HepG2 (cell line): ENCODE data around the gene ZBTB46. TPM values are rescaled to one million over a fixed set of nuclear protein-coding genes. Genes with fewer than 3 reads are reported as not detected.

Experiments used
- CBX2 ChIP-seq, 2 experiments: fragments of 200-600 bp in 1 of 2; sonication (generic); formaldehyde crosslinking in 1 of 2; IDR thresholded peaks; 2 replicates each; pipeline versions ENCODE4 v1.7.0 to v1.8.1; 2018 to 2022; ENCODE audit warnings: low read depth in 2 of 2, low read length in 1 of 2, mild to moderate bottlenecking in 1 of 2, missing genetic modification reagents in 1 of 2
- CENPT ChIP-seq: sonication (generic); formaldehyde crosslinking; IDR thresholded peaks from 2 replicates; pipeline ENCODE4 v1.8.0; 2022; ENCODE audit warnings: low read depth, mild to moderate bottlenecking, moderate library complexity, missing genetic modification reagents
- HNF4A ChIP-seq: sonication (generic); formaldehyde crosslinking; IDR thresholded peaks from 2 replicates; pipeline ENCODE4 v1.4.0; 2020; ENCODE audit warnings: missing genetic modification reagents
- MED13 ChIP-seq: sonication (generic); formaldehyde crosslinking; IDR thresholded peaks from 2 replicates; pipeline ENCODE4 v1.5.0; 2020; ENCODE audit warnings: missing genetic modification reagents
- MEIS1 ChIP-seq: sonication (generic); formaldehyde crosslinking; IDR thresholded peaks from 2 replicates; pipeline ENCODE4 v1.9.0; 2021; ENCODE audit warnings: mild to moderate bottlenecking, missing genetic modification reagents, moderate library complexity, borderline replicate concordance
- MEIS2 ChIP-seq: sonication (generic); formaldehyde crosslinking; IDR thresholded peaks from 2 replicates; pipeline ENCODE4 v1.9.0; 2021; ENCODE audit warnings: mild to moderate bottlenecking, missing genetic modification reagents
- MIER3 ChIP-seq: IDR thresholded peaks from 2 replicates; pipeline ENCODE4 v1.6.1; 2016; ENCODE audit warnings: missing compliant biosample characterization, borderline replicate concordance
- MZF1 ChIP-seq: sonication (generic); formaldehyde crosslinking; IDR thresholded peaks from 2 replicates; pipeline ENCODE4 v1.8.1; 2023; ENCODE audit warnings: mild to moderate bottlenecking, missing genetic modification reagents, borderline replicate concordance
- NAIF1 ChIP-seq: sonication (generic); formaldehyde crosslinking; IDR thresholded peaks from 2 replicates; pipeline ENCODE4 v1.5.0; 2020; ENCODE audit warnings: mild to moderate bottlenecking, missing genetic modification reagents, borderline replicate concordance
- POGK ChIP-seq: sonication (generic); formaldehyde crosslinking; conservative IDR thresholded peaks from 2 replicates; pipeline ENCODE4 v1.8.0; 2022; ENCODE audit warnings: mild to moderate bottlenecking, moderate library complexity, missing genetic modification reagents
- REXO4 ChIP-seq: sonication (generic); formaldehyde crosslinking; IDR thresholded peaks from 2 replicates; pipeline ENCODE4 v1.8.0; 2022; ENCODE audit warnings: missing genetic modification reagents, mild to moderate bottlenecking, borderline replicate concordance
- SOX5 ChIP-seq: IDR thresholded peaks from 2 replicates; pipeline ENCODE4 v1.6.1; 2016; ENCODE audit warnings: borderline replicate concordance
- TEAD2 ChIP-seq: sonication (generic); formaldehyde crosslinking; IDR thresholded peaks from 2 replicates; pipeline ENCODE4 v1.9.0; 2021; ENCODE audit warnings: missing genetic modification reagents
- THAP9 ChIP-seq: sonication (generic); formaldehyde crosslinking; IDR thresholded peaks from 2 replicates; pipeline ENCODE4; 2020; ENCODE audit warnings: missing genetic modification reagents, mild to moderate bottlenecking, borderline replicate concordance
- ZFP36L2 ChIP-seq: sonication (generic); formaldehyde crosslinking; IDR thresholded peaks from 2 replicates; pipeline ENCODE4 v1.4.0; 2020; ENCODE audit warnings: missing genetic modification reagents
- ZNF350 ChIP-seq: sonication (generic); formaldehyde crosslinking; IDR thresholded peaks from 2 replicates; pipeline ENCODE4 v1.4.0; 2020; ENCODE audit warnings: mild to moderate bottlenecking, low read depth, missing genetic modification reagents, borderline replicate concordance
- ZNF430 ChIP-seq: sonication (generic); formaldehyde crosslinking; IDR thresholded peaks from 2 replicates; pipeline ENCODE4 v1.9.0; 2021; ENCODE audit warnings: mild to moderate bottlenecking, missing genetic modification reagents
- ZNF784 ChIP-seq: sonication (generic); formaldehyde crosslinking; IDR thresholded peaks from 2 replicates; pipeline ENCODE4 v1.5.1; 2020; ENCODE audit warnings: missing genetic modification reagents, mild to moderate bottlenecking, borderline replicate concordance
- ZNF841 ChIP-seq: sonication (generic); formaldehyde crosslinking; IDR thresholded peaks from 2 replicates; pipeline ENCODE4 v1.8.1; 2023; ENCODE audit warnings: missing genetic modification reagents, borderline replicate concordance
- ZSCAN25 ChIP-seq: sonication (generic); formaldehyde crosslinking; IDR thresholded peaks from 2 replicates; pipeline ENCODE4 v1.8.0; 2022; ENCODE audit warnings: mild to moderate bottlenecking, missing genetic modification reagents
- polyA plus RNA-seq, 8 experiments: library from polyadenylated mRNA; depleted of rRNA in 3 of 8; stranded (reverse) in 7 of 8; unstranded in 1 of 8; fragments of >200 nt; fragmentation: Illumina TruSeq in 4 of 8; extraction: Trizol in 4 of 8; gene quantifications; 2 replicates each; pipeline versions ENCODE4 v1.2.1 to v1.2.3, GENCODE V29; 2011 to 2016; ENCODE audit warnings: low read depth in 4 of 8, missing spikeins in 1 of 8, mixed read lengths in 1 of 8; ENCODE audit not compliant: insufficient read depth in 1 of 8
- total RNA-seq, 5 experiments: library from RNA; depleted of rRNA; stranded (reverse); fragments of >200 nt; fragmentation: Illumina TruSeq; extraction: Trizol; gene quantifications; 2 replicates each; pipeline ENCODE4 v1.2.3, GENCODE V29; 2016; ENCODE audit warnings: low read depth in 1 of 5
- TF ChIP-seq, protein P1 (sequence below): sonication (generic); formaldehyde crosslinking; IDR thresholded peaks from 2 replicates; pipeline ENCODE4 v1.8.1; 2023; ENCODE audit warnings: mild to moderate bottlenecking, missing genetic modification reagents

ZBTB46 gene
- total and polyA plus RNA-seq, 2 of the 13 experiments (the other 11 are each of a cell fraction or from before 2014, with no cell fraction given): 1.6 to 13.5 TPM

- TF ChIP-seq THAP9 (CRISPR knock-in tag) (peak; percentile 63; the same call in 1 of the 2 replicates), MIER3 (CRISPR knock-in tag) (peak; percentile 57; the same call in 1 of the 2 replicates), MEIS2 (CRISPR knock-in tag) (no peak; the same call in 1 of the 2 replicates), MED13 (peak; percentile 98), ZNF430 (CRISPR knock-in tag) (no peak), ZNF350 (no peak; the same call in 1 of the 2 replicates), CBX2 (IDR thresholded peaks at IDR 0.05; ENCODE audit: low read depth, low read length) (no peak), CBX2 (CRISPR knock-in tag; IDR thresholded peaks at IDR 0.05; ENCODE audit: low read depth) (0 out of 2 replicates have a peak, but pooled peaks have one; percentile 27), ZSCAN25 (CRISPR knock-in tag) (peak; percentile 90), HNF4A (CRISPR knock-in tag) (peak; percentile 95), NAIF1 (no peak), ZFP36L2 (no peak; the same call in 1 of the 2 replicates), MEIS1 (CRISPR knock-in tag) (peak; percentile 74), MZF1 (peak; percentile 96; the same call in 1 of the 2 replicates), TEAD2 (CRISPR knock-in tag) (no peak), POGK (CRISPR knock-in tag) (peak; percentile 97), REXO4 (no peak; the same call in 1 of the 2 replicates), ZNF841 (CRISPR knock-in tag) (0 out of 2 replicates have a peak, but pooled peaks have one; percentile 79), ZNF784 (CRISPR knock-in tag) (peak; percentile 89), CENPT (CRISPR knock-in tag) (peak; percentile 73; the same call in 1 of the 2 replicates), SOX5 (CRISPR knock-in tag) (peak; percentile 75)
- TF ChIP-seq, protein P1, sequence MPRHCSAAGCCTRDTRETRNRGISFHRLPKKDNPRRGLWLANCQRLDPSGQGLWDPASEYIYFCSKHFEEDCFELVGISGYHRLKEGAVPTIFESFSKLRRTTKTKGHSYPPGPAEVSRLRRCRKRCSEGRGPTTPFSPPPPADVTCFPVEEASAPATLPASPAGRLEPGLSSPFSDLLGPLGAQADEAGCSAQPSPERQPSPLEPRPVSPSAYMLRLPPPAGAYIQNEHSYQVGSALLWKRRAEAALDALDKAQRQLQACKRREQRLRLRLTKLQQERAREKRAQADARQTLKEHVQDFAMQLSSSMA: peak; percentile 72; the same call in 1 of the 2 replicates
Observed at GRCh38 chr20:63737945-63738686, 92.9 kb downstream of the ZBTB46 start (continued).
